ENCODE results near the gene SLC48A1.
A peak's percentile ranks its signal among the peaks of the same experiment; 100 is the strongest.

SLC48A1 gene

DNA sequence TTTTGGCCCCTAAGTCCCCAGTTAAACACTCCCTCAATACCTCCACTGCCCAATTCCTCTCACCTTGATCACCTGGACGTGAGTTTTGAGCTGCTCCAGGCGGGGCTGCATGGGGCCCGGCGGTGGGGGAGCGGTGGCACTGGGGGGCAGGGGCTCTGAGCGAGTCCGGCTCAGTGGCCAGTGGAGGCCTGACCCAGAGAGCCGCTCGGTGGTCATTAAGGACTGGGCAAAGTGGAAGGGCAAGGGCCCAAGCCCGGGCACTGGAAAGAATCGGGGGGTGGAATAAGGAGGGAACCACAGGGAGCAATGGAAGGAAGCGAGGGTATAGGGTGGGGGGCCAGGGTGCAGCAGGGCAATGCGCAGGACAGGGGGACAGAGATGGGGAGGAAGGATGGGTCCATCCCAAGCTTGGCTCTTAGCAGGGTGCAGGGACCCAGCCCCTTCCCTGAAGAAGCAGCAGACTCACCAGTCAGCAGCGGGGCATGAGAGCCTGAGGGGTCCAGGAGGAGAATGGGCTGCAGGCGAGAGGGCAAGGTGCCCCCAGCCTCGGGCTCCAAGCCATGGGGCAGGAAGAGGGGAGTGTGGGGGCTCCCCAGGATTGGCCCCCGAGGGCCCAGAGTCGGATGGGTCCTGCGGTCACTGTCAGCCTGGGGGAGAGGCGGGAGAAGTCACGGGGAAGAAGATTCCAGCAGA, 22.2 kb downstream of the SLC48A1 start:
- TF ChIP-seq EZH2 (IDR thresholded peaks at IDR 0.05; ENCODE audit: borderline replicate concordance, low read length): no peak
- TF ChIP-seq, protein P1, sequence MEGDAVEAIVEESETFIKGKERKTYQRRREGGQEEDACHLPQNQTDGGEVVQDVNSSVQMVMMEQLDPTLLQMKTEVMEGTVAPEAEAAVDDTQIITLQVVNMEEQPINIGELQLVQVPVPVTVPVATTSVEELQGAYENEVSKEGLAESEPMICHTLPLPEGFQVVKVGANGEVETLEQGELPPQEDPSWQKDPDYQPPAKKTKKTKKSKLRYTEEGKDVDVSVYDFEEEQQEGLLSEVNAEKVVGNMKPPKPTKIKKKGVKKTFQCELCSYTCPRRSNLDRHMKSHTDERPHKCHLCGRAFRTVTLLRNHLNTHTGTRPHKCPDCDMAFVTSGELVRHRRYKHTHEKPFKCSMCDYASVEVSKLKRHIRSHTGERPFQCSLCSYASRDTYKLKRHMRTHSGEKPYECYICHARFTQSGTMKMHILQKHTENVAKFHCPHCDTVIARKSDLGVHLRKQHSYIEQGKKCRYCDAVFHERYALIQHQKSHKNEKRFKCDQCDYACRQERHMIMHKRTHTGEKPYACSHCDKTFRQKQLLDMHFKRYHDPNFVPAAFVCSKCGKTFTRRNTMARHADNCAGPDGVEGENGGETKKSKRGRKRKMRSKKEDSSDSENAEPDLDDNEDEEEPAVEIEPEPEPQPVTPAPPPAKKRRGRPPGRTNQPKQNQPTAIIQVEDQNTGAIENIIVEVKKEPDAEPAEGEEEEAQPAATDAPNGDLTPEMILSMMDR (IDR thresholded peaks at IDR 0.05; ENCODE audit: low read length): no peak
- H3K4me3 ChIP-seq (ENCODE audit: low read depth, low read length, poor library complexity, severe bottlenecking): no peak overlapping the region
- no peaks in the 10 kb centered on the region for H4K20me1 ChIP-seq (ENCODE audit: insufficient read depth, low read length)
- H3K79me2 ChIP-seq (ENCODE audit: insufficient read depth, low read length): no peaks in the 10 kb centered on the region
- no peaks in the 10 kb centered on the region for H3F3A ChIP-seq (ENCODE audit: insufficient read depth, low read length)
- H3K9me2 ChIP-seq (ENCODE audit: low read depth, low read length): no peaks in the 10 kb centered on the region
- no peaks in the 10 kb centered on the region for H3K27me3 ChIP-seq (ENCODE audit: insufficient read depth, low read length)
- H3K9me3 ChIP-seq (ENCODE audit: low read length): no peaks in the 10 kb centered on the region
- H3K27ac ChIP-seq (ENCODE audit: low read depth, low read length, poor library complexity, severe bottlenecking): no peak overlapping the region
- peaks cover 20% of the 10 kb centered on the region for H3K4me1 ChIP-seq (ENCODE audit: insufficient read depth, low read length, severe bottlenecking)
- peaks cover 76% of the 10 kb centered on the region for H3K36me3 ChIP-seq (ENCODE audit: insufficient read depth, low read length)
- H3K4me2 ChIP-seq (ENCODE audit: low read length): no peak overlapping the region
- no peak overlapping the region for H3K9ac ChIP-seq (ENCODE audit: low read length)
- no peak overlapping the region for H2AFZ ChIP-seq (ENCODE audit: low read length)

DNA sequence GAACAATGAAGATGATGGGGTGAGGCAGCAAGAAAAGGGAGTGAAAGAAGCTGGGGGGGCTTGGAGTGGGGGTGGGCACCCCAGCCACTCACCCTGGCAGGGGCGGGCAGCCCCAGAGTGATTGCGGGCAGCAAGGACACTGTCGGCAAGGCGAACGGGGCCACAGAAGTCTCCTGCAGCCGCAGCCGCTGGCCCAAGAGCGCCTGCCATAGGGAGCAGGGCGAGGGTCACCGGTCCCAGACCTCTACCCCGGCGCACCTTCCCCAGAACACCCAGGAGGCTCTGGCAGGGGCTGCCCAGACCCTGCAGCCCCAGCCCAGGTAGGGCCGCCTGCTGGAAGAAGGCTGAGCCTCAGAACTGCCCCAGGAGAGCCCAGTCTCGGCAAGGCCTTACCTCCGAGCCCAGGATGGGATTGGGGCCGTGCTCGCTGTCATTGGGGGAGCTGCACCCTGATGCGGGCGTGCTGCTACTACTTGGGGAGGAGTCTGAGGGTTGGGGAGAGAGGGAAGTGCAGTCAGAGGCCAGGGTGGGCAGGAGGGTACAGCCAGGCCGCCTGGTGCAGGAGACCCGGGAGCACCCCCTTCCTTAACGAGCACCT, 22.9 kb downstream of the SLC48A1 start:
- Histone ChIP-seq H3F3A (ENCODE audit: insufficient read depth, low read length) (no peaks in the 10 kb centered on the region), H3K79me2 (ENCODE audit: insufficient read depth, low read length) (no peaks in the 10 kb centered on the region), H4K20me1 (ENCODE audit: insufficient read depth, low read length) (no peaks in the 10 kb centered on the region), H3K9me2 (ENCODE audit: low read depth, low read length) (no peaks in the 10 kb centered on the region), H3K4me3 (ENCODE audit: low read depth, low read length, poor library complexity, severe bottlenecking) (no peak overlapping the region), H3K9ac (ENCODE audit: low read length) (no peak overlapping the region), H3K36me3 (ENCODE audit: insufficient read depth, low read length) (peaks cover 74% of the 10 kb centered on the region), H3K9me3 (ENCODE audit: low read length) (no peaks in the 10 kb centered on the region), H3K27me3 (ENCODE audit: insufficient read depth, low read length) (no peaks in the 10 kb centered on the region), H3K27ac (ENCODE audit: low read depth, low read length, poor library complexity, severe bottlenecking) (no peak overlapping the region), H2AFZ (ENCODE audit: low read length) (no peak overlapping the region), H3K4me2 (ENCODE audit: low read length) (no peak overlapping the region), H3K4me1 (ENCODE audit: insufficient read depth, low read length, severe bottlenecking) (peaks cover 20% of the 10 kb centered on the region)
- TF ChIP-seq, protein P1 (IDR thresholded peaks at IDR 0.05; ENCODE audit: low read length): no peak
- TF ChIP-seq EZH2 (IDR thresholded peaks at IDR 0.05; ENCODE audit: borderline replicate concordance, low read length): no peak

DNA sequence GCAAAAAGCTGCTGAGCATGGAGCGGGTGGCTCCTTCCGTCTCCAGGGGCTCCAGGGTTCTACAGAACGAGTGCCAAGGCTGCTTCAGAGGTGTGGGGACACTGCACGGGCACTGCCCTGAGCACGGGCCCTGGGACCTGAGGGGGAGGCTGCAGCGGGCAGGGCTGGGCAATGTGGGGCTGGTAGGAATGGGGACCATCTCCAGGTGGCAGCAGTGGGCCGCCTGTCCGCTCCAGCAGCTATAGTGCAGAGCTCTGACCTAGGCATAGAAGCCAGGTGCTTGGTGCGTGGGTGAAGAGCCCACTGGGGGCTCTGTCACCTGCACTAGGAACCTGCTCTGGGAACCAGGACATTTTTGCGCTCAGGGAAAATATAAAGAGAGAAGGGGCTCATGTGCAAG, 24.4 kb downstream of the SLC48A1 start:
- Histone ChIP-seq H3K79me2 (ENCODE audit: insufficient read depth, low read length) (no peaks in the 10 kb centered on the region), H3K4me3 (ENCODE audit: low read depth, low read length, poor library complexity, severe bottlenecking) (no peak overlapping the region), H3K36me3 (ENCODE audit: insufficient read depth, low read length) (peaks cover 66% of the 10 kb centered on the region), H3K4me2 (ENCODE audit: low read length) (no peak overlapping the region), H3K27me3 (ENCODE audit: insufficient read depth, low read length) (no peaks in the 10 kb centered on the region), H3F3A (ENCODE audit: insufficient read depth, low read length) (no peaks in the 10 kb centered on the region), H3K9me3 (ENCODE audit: low read length) (no peaks in the 10 kb centered on the region), H3K9ac (ENCODE audit: low read length) (no peak overlapping the region), H2AFZ (ENCODE audit: low read length) (no peak overlapping the region), H3K9me2 (ENCODE audit: low read depth, low read length) (no peaks in the 10 kb centered on the region), H3K27ac (ENCODE audit: low read depth, low read length, poor library complexity, severe bottlenecking) (peak overlapping the region; percentile 6), H3K4me1 (ENCODE audit: insufficient read depth, low read length, severe bottlenecking) (peaks cover 26% of the 10 kb centered on the region), H4K20me1 (ENCODE audit: insufficient read depth, low read length) (no peaks in the 10 kb centered on the region)
- TF ChIP-seq, protein P1 (IDR thresholded peaks at IDR 0.05; ENCODE audit: low read length): peak; percentile 81
- TF ChIP-seq EZH2 (IDR thresholded peaks at IDR 0.05; ENCODE audit: borderline replicate concordance, low read length): no peak

Measured in OCI-LY1 (cell line).